Raji (cell line): ENCODE data around the gene OR1K1.

ENCODE experiments used
- POLR2A ChIP-seq: IDR thresholded peaks from 2 replicates; pipeline ENCODE4 v1.6.1; 2011; ENCODE audit warnings: low read depth, low read length, control low read depth; ENCODE audit not compliant: insufficient read depth

Gene OR1K1, protein sequence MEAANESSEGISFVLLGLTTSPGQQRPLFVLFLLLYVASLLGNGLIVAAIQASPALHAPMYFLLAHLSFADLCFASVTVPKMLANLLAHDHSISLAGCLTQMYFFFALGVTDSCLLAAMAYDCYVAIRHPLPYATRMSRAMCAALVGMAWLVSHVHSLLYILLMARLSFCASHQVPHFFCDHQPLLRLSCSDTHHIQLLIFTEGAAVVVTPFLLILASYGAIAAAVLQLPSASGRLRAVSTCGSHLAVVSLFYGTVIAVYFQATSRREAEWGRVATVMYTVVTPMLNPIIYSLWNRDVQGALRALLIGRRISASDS

DNA sequence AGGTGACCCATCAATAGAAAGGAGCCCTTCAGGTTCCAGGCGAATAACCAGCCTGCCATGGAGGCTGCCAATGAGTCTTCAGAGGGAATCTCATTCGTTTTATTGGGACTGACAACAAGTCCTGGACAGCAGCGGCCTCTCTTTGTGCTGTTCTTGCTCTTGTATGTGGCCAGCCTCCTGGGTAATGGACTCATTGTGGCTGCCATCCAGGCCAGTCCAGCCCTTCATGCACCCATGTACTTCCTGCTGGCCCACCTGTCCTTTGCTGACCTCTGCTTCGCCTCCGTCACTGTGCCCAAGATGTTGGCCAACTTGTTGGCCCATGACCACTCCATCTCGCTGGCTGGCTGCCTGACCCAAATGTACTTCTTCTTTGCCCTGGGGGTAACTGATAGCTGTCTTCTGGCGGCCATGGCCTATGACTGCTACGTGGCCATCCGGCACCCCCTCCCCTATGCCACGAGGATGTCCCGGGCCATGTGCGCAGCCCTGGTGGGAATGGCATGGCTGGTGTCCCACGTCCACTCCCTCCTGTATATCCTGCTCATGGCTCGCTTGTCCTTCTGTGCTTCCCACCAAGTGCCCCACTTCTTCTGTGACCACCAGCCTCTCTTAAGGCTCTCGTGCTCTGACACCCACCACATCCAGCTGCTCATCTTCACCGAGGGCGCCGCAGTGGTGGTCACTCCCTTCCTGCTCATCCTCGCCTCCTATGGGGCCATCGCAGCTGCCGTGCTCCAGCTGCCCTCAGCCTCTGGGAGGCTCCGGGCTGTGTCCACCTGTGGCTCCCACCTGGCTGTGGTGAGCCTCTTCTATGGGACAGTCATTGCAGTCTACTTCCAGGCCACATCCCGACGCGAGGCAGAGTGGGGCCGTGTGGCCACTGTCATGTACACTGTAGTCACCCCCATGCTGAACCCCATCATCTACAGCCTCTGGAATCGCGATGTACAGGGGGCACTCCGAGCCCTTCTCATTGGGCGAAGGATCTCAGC, at the start of gene OR1K1:
OR1K1 (plus strand) TSS at position 58 of the 995 bp plus-strand sequence; CDS start at position 58, 0 bp downstream.
- TF ChIP-seq POLR2A: no peak

DNA sequence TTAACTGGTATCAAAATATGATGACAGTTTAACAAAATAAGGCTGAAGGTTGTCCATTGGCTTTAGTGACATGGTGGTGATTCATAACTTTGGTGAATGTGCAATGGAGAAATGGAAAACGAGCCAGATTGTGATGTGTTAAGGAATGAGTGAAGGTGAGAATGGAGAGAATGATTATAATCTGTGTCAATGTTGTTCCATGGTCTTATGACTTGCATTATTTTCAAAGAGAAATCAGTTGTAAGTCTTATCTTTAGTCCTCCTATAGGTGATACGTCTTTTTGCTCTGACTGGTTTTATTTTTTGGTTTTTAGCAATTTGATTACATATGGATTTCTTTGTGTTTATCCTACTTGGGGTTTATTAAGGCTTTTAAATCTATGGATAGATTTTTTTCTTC, 45.1 kb upstream of the OR1K1 start:
- no peak for TF ChIP-seq POLR2A

DNA sequence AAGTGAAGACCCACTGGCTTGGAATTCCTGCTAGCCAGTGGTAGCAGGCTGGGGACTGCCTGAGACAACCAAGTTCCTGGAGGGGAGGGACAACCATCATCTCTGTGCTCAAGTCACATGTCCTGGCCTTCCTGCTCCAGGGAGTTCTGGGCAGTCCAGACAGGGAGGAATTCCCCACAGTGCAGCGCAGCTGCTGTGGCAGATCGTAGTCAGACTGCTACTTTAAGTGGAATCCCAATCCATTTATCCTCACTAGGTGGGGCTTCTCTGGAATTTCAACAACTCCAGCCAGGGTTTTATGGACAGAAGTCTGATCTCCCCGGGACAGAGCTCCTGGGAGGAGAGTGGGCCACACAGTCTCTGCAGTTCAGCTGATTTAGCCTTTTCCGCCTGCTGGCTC, 32.1 kb upstream of the OR1K1 start:
- TF ChIP-seq POLR2A: no peak

DNA sequence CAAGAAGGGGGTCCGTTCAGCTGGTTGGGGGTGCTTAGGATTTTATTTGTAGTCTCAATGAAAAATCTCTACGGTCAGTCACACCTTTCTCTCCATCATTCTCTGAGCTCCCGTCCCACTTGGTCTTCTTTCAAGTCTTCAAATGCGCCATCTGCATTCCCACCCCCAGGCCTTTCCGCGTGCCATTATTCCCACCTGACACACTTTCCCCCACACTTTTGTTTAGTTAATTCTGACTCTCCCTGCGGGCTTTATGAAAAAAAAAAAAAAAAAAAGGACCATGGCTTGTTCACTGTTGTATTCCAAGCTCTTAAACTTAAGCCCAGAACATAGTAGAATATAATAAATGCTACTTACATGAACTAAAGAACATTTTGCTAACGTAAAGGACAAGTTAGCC, 22.9 kb upstream of the OR1K1 start:
- no peak for TF ChIP-seq POLR2A

DNA sequence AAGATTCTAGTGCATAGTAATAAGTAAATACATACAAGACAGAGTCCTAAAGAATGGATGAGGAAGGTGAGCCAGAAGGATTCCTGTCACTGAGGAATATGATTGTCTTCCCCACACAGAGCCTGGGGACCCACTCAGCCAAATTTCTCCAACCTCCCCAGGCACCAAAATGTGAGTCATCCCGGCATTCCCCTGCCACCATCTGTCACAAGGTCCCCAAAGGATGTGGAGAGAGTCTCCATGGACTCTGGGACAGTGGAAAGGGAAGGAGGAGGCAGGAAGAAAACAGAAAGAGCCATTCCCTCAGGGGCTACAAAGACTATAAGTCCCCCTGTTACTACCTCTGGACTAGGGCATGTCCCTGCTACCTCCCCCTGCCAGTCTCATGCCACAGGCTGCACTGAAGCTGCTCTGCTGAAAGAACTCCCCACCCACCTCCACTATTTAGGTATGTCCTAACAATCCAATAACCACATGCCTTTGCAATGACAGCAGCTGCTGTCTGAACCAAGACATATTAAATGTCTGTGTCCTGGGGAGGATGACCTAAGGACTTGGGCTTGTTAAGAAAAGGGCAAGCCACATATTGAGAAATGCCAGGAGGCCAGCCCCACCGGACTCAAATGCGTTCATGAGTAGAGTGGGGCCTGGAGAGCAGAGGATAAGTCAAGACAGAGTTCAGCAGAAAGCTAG, 21.8 kb upstream of the OR1K1 start:
- no peak for TF ChIP-seq POLR2A

DNA sequence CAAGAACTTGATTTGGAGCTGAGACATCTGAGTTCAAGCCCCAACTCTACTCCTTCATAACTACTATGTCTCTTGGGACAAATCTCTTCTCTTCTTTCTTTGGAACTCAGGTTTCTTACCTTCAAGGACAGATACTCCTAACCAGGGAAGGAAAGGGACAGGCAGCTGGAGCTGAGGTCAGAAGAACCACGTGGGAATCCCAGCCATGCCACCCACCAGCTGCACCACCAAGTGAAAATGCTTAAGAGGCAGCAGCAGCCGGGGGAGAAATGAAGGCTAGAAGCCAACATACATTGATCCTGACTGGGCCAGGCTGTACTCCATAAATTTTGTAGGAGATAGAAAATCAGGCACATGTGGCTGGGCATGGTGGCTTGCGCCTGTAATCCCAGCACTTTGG, 20.7 kb upstream of the OR1K1 start:
- TF ChIP-seq POLR2A: no peak

DNA sequence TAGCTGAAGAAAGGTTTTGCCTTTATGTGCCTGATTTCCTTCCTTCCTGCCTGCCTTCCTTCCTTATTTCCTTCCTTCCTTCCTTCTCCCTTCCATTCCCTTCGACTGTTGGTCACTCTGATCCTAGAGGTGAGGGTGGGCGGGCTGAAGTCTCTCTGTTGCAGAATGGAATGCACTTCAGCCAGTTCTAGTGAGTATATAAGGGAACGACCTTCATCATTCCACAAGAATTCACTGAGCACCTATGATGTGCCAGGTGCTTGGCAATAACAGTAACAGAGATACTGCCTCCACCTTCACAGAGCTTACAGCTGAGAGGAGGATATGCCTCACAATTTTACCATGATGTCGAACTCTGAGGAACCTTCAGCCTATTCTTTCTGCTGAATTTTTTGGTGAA, 19.9 kb upstream of the OR1K1 start:
- TF ChIP-seq POLR2A: no peak

DNA sequence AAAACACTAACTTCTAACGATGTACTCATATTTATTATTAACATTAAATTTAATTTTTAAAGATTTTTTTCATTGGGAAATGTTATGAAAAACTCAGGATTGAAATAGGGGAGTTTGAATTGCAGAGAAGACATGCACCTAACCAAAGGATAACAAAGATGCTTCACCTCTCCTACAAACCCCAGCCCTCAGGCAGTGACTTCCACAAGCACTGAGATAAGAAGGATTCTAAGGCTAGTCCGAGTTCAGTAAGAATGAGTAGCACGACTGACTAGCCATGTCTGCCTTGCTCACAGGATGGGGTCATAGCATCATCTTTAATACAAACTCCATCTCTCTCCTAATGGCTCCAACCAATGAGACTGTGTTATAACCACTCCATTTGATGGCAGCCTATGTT, 18.3 kb upstream of the OR1K1 start:
- no peak for TF ChIP-seq POLR2A

DNA sequence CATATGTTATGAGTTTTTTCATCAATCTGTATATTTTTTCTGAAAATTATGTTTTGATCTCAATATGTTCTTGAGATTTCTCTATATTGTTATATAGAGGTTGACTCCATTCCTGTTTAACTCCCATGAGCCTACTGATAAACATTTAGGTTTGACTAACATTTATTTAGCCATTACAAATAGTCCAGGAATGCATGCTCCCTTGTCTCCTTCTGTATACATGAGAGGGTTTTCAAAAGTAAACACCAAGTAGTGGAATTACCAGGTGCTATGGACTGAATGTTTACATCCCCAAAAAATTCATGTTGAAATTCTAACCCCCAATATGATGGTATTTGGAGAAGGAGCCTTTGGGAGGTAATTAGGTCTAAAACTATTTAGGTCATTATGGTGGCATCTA, 14.7 kb upstream of the OR1K1 start:
- no peak for TF ChIP-seq POLR2A

DNA sequence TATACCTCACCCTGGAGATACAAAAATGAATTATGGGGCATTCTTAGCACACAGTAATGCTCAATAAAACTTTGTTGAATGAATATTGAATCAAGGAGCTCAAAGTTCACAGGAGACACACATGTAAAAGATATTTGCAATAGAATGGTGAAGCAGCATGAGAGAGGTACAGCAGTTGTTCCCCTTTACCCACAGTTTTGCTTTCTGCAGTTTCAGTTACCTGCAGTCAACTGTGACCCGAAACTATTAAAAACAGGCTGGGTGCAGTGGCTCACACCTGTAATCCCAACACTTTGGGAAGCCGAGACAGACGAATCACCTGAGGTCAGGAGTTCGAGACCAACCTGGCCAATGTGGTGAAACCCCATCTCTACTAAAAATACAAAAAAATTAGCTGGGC, 13.6 kb upstream of the OR1K1 start:
- TF ChIP-seq POLR2A: no peak

DNA sequence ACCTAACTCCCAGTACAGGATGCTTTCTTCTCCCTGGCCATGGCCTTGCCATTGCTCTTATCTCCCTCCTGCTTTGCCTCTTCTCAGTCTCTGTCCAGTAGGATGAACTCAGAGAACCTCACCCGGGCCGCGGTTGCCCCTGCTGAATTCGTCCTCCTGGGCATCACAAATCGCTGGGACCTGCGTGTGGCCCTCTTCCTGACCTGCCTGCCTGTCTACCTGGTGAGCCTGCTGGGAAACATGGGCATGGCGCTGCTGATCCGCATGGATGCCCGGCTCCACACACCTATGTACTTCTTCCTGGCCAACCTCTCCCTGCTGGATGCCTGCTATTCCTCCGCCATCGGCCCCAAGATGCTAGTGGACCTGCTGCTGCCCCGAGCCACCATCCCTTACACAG, 11.1 kb upstream of the OR1K1 start, which contains the start of gene OR5C1:
OR5C1 (plus strand) TSS at position 103 of the 400 bp plus-strand sequence; CDS start at position 103, 0 bp downstream.
- no peak for TF ChIP-seq POLR2A

DNA sequence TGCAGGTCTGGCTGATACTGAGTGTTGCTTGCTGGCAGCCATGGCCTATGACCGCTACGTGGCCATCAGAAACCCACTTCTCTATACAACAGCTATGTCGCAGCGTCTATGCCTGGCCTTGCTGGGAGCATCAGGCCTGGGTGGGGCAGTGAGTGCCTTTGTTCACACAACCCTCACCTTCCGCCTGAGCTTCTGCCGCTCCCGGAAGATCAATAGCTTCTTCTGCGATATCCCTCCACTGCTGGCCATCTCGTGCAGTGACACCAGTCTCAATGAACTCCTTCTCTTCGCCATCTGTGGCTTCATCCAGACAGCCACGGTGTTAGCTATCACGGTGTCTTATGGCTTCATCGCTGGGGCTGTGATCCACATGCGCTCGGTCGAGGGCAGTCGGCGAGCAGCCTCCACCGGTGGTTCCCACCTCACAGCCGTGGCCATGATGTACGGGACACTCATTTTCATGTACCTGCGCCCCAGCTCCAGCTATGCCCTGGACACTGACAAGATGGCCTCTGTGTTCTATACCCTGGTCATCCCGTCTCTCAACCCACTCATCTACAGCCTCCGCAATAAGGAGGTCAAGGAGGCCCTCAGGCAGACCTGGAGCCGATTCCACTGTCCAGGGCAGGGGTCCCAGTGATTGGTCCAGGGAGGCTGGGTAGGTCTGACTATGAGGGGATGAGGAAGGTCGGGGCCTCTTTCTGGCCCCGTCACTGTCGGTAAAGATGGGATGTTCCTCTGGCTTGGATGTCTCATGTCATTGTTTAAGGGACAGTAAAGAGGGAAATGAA, 10.5 kb upstream of the OR1K1 start:
- no peak for TF ChIP-seq POLR2A

DNA sequence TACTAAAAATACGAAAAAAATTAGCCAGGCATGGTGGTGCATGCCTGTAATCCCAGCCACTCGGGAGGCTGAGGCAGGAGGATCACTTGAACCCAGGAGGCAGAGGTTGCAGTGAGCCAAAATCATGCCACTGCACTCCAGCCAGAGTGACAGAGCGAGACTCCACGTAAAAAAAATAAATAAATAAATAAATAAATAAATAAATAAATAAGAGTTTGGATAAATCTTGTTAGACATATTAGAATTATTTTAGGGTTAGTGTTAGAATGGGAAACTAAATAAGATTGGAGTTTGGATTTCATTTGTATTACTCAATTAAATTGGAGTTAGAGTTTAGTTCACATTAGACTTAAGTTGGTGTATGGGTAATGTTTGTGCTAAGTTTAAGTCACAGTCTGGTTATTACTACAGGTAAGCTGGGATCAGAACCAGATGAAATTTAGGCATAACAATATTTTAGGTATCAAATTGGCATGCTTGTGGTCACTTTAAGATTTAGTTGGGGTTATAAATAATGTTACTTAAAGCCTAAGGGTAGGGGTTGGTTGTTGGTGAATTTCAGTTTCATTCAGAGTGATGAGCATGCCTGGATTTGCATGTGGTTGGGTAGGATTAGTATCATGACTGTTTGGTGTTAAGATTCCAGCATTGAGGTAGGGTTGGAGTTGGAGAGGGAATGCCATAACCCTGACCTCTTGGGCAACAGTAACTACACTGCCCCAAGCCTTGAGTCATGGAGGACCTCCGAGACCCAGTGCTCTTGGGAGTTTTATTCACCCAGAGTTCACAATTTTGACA, 7.9 kb upstream of the OR1K1 start:
- no peak for TF ChIP-seq POLR2A
